Testis (tissue), 2 donors: ENCODE measurements around the gene P2RY12.

Experiments used
- CTCF ChIP-seq, 3 experiments: fragments of 450-650 bp in 2 of 3; fragments of 200-600 bp in 1 of 3; sonication (generic) in 1 of 3; IDR thresholded peaks; one replicate each; pipeline ENCODE4 v1.5.1; 2016 to 2019; ENCODE audit warnings: antibody characterized with exemption in 3 of 3, mild to moderate bottlenecking in 2 of 3, moderate library complexity in 1 of 3
- POLR2A ChIP-seq: fragments of 450-650 bp; IDR thresholded peaks from one replicate; pipeline ENCODE4 v1.6.1; 2017; ENCODE audit warnings: antibody characterized with exemption, mild to moderate bottlenecking, moderate library complexity

GRCh38 chr3:151393941-151394340 lies 9.4 kb upstream of the P2RY12 start:
- TF ChIP-seq CTCF (IDR thresholded peaks at IDR 0.05) (no peak), POLR2A (no peak)
